ENCODE measurements around the gene PRSS57. TPM values are rescaled to one million over a fixed set of nuclear protein-coding genes. Genes with fewer than 3 reads are reported as not detected.

The PRSS57 gene
- total RNA-seq, 1 experiment from 2014 or later, result not detected

GRCh38 chr19:677601-678436 is 17.4 kb downstream of the PRSS57 start:
- intact Hi-C loops (cut with micrococcal nuclease), result loop anchor here (5.0 kb wide), 2 partner anchors 34 to 74 kb away; partner anchors contain the start of gene MISP
- ChIA-PET CTCF (interaction anchor here (0.6 kb wide), 1 partner anchor 65 kb away, joined by 7 read pairs; no protein-coding TSS in a partner anchor), POLR2A (ENCODE audit: unreplicated experiment) (no interaction called here)
- H2AFZ ChIP-seq (ENCODE audit: low read length), result no peak overlapping the region
- DNase-seq, result peak; percentile 42
- H3K36me3 ChIP-seq (ENCODE audit: low read depth, low read length), result no peaks in the 10 kb centered on the region
- TSS peak; percentile 44 for BruUV-seq (replicated peaks)
- H3K4me2 ChIP-seq (ENCODE audit: low read length), result peak overlapping the region; percentile 86
- H3K4me3 ChIP-seq (ENCODE audit: low read length), result peak overlapping the region; percentile 59
- 0 out of 2 replicates have a peak, but pooled peaks have one; percentile 2 for ATAC-seq
- no peaks in the 10 kb centered on the region for H3F3A ChIP-seq (ENCODE audit: low read length, unreplicated experiment)
- H4K20me1 ChIP-seq (ENCODE audit: low read length), result no peaks in the 10 kb centered on the region
- no peaks in the 10 kb centered on the region for H3K9me3 ChIP-seq (ENCODE audit: low read length)
- peak overlapping the region; percentile 2; the same call in 1 of the 2 replicates for H3K27ac ChIP-seq (ENCODE audit: low read length)
- peaks cover 26% of the 10 kb centered on the region for H3K79me2 ChIP-seq (ENCODE audit: low read length)
- no peak for TF ChIP-seq EZH2 (IDR thresholded peaks at IDR 0.05; ENCODE audit: low read length, unreplicated experiment)
- no peaks in the 10 kb centered on the region for H3K9me2 ChIP-seq (replicated peaks; ENCODE audit: low read length)
- H3K27me3 ChIP-seq (ENCODE audit: low read length), result no peaks in the 10 kb centered on the region
- H3K4me1 ChIP-seq (ENCODE audit: insufficient read depth, low read length), result peaks cover 21% of the 10 kb centered on the region
- no peak overlapping the region for H3K9ac ChIP-seq (ENCODE audit: low read length)

- Histone ChIP-seq H3K9ac (ENCODE audit: low read length) (no peak overlapping the region), H3K27ac (ENCODE audit: low read length) (no peak overlapping the region), H3F3A (ENCODE audit: low read length, unreplicated experiment) (no peaks in the 10 kb centered on the region), H3K9me3 (ENCODE audit: low read length) (no peaks in the 10 kb centered on the region), H3K79me2 (ENCODE audit: low read length) (peaks cover 26% of the 10 kb centered on the region), H3K4me2 (ENCODE audit: low read length) (peak overlapping the region; percentile 86), H2AFZ (ENCODE audit: low read length) (no peak overlapping the region), H3K4me1 (ENCODE audit: insufficient read depth, low read length) (peaks cover 21% of the 10 kb centered on the region), H3K36me3 (ENCODE audit: low read depth, low read length) (no peaks in the 10 kb centered on the region), H4K20me1 (ENCODE audit: low read length) (no peaks in the 10 kb centered on the region), H3K4me3 (ENCODE audit: low read length) (peak overlapping the region; percentile 80), H3K27me3 (ENCODE audit: low read length) (no peaks in the 10 kb centered on the region), H3K9me2 (replicated peaks; ENCODE audit: low read length) (no peaks in the 10 kb centered on the region)
- POLR2A ChIA-PET (ENCODE audit: unreplicated experiment), result interaction anchor here (0.8 kb wide), 1 partner anchor 75 kb away, joined by 3 read pairs; no protein-coding TSS in a partner anchor
- CTCF ChIA-PET, result interaction anchor here (0.6 kb wide), 1 partner anchor 65 kb away, joined by 7 read pairs; no protein-coding TSS in a partner anchor
- no TSS peak for BruUV-seq (replicated peaks)
- intact Hi-C loops (cut with micrococcal nuclease), result loop anchor here (5.0 kb wide), 2 partner anchors 35 to 75 kb away; partner anchors contain the start of gene MISP
- TF ChIP-seq CTCF (conservative IDR thresholded peaks at IDR 0.05; ENCODE audit: low read depth, low read length) (no peak), EZH2 (IDR thresholded peaks at IDR 0.05; ENCODE audit: low read length, unreplicated experiment) (no peak), EZH2phosphoT487 (IDR thresholded peaks at IDR 0.05; ENCODE audit: borderline replicate concordance, low read length) (no peak)
- ATAC-seq (peak; percentile 31), DNase-seq (peak; percentile 70)
Observed at GRCh38 chr19:677201-677600, 18.1 kb downstream of the PRSS57 start.

GRCh38 chr19:676339-677105 is 18.7 kb downstream of the PRSS57 start, which contains the start of gene FSTL3:
Gene FSTL3, plus strand, starts transcription at chr19:676392. Its CDS starts 32 bp downstream, at chr19:676424.
- Histone ChIP-seq H4K20me1 (ENCODE audit: low read length) (no peaks in the 10 kb centered on the region), H3K9me3 (ENCODE audit: low read length) (no peaks in the 10 kb centered on the region), H3K9ac (ENCODE audit: low read length) (peak within 1 kb of the TSS; percentile 47), H3K79me2 (ENCODE audit: low read length) (peaks cover 26% of the 10 kb centered on the region), H3K27ac (ENCODE audit: low read length) (0 out of 2 replicates have a peak within 1 kb of the TSS, but pooled peaks have one; percentile 4), H3K9me2 (replicated peaks; ENCODE audit: low read length) (no peaks in the 10 kb centered on the region), H3K4me2 (ENCODE audit: low read length) (peak within 1 kb of the TSS; percentile 86), H3F3A (ENCODE audit: low read length, unreplicated experiment) (no peaks in the 10 kb centered on the region), H3K4me1 (ENCODE audit: insufficient read depth, low read length) (peaks cover 21% of the 10 kb centered on the region), H2AFZ (ENCODE audit: low read length) (0 out of 2 replicates have a peak within 1 kb of the TSS, but pooled peaks have one; percentile 9), H3K4me3 (ENCODE audit: low read length) (peak within 1 kb of the TSS; percentile 80), H3K36me3 (ENCODE audit: low read depth, low read length) (no peaks in the 10 kb centered on the region), H3K27me3 (ENCODE audit: low read length) (no peaks in the 10 kb centered on the region)
- TSS peak; percentile 70 for BruUV-seq (replicated peaks)
- ChIA-PET CTCF (no interaction called here), POLR2A (ENCODE audit: unreplicated experiment) (interaction anchor here (0.5 to 0.8 kb wide), 2 partner anchors 76 to 552 kb away, joined by 3 to 17 read pairs; no protein-coding TSS in a partner anchor)
- DNase-seq (peak; percentile 15), ATAC-seq (no peak)
- intact Hi-C loops (cut with micrococcal nuclease), result loop anchor here (5.0 kb wide), 2 partner anchors 36 to 76 kb away; partner anchors contain the start of gene MISP
- TF ChIP-seq EZH2 (IDR thresholded peaks at IDR 0.05; ENCODE audit: low read length, unreplicated experiment), result no peak
- no peak for TF ChIP-seq CTCF (conservative IDR thresholded peaks at IDR 0.05; ENCODE audit: low read depth, low read length)
- no peak for TF ChIP-seq EZH2phosphoT487 (IDR thresholded peaks at IDR 0.05; ENCODE audit: borderline replicate concordance, low read length)

Measured in PC-3 (cell line).